HuH-7.5 (cell line): ENCODE results near the gene CYB561A3.
"Not testable (repeated sequence)": the region's sequence is repeated elsewhere in the genome, so short reads cannot be mapped to it uniquely, and the experiment has no call there.

Experiments used
- DNase-seq: peaks from one replicate; pipeline ENCODE4 v3.0.0; 2011; ENCODE audit warnings: low spot score

Gene CYB561A3, protein sequence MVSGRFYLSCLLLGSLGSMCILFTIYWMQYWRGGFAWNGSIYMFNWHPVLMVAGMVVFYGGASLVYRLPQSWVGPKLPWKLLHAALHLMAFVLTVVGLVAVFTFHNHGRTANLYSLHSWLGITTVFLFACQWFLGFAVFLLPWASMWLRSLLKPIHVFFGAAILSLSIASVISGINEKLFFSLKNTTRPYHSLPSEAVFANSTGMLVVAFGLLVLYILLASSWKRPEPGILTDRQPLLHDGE

DNA sequence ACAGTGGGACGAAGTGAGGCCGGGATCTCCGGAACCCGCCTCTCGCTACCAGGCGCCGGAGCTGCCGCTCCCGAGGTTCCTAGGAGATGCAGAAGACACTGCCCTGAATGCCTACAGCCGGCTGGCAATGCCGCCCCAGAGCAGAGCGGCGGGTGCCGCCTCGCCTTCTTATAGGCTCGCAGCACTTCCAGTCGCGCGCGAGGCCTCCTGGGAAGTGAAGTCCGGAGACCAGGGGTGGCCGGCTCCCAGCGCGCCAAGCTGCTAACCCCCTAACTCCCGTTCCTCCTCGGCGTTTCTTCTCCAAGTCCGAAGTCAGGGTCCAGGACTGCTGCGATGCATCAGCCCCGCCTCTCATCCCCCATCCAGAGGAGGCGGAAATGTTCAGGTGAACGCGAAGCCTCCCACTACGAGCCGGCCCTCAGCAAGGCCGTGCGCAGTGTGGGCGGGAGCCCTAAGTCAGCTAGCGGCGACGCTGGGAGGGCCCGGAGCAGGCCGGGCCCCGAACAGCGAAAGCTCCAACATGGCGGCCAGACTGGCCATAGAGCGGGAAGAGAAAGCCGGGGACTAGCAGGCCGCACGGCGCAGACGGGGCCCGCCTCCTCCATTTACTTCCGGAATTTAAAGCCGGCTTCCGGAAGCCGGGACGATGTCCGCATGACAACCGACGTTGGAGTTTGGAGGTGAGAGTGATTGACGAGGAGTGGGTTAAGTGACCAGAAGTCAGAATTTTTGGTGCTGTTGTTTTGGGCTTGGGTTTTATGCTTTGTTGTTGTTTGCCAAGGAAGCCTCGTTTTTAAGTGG, at the start of gene CYB561A3, which contains the start of gene TMEM138:
TSS of gene CYB561A3 (minus strand) at position 142 of the 801 bp plus-strand sequence. CDS start 5,169 bp downstream, outside the sequence.
TSS of gene TMEM138 (plus strand) at position 634 of the 801 bp plus-strand sequence. CDS start 2,017 bp downstream, outside the sequence.
- DNase-seq, result peak; percentile 99

DNA sequence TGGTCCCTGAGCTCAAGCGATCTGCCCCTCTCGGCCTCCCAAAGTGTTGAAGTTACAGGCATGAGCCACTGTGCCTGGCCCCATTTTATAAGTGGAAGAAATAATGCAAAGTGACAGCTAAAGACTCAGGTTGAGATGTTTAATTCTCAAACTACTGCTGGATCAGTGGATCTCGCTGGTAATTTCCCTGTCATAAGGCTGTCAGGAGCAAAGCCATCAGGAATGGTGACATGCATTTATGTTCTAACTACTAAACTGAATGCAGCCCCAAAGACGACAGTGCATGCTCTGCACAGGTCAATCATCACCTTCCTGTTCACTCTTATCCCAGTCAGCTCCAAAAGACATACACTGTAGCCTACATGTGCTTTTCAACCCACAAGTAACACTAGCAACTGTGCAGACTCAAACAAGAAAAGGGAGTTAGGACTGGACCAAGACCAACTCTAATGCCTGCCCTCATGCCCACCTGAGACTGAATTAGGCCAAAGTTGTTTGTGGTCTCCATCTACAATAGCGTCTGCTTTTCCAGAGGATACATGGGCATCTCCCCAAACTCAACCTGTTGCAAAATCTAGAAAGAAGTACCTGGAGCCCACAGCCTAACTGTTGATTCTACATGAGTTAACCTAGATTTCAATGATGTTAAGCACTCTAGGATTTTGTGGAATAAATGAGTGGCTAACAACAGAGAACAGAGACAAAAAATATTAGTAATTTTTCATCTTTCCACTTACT, 45.5 kb upstream of the CYB561A3 start:
- DNase-seq, result no peak

DNA sequence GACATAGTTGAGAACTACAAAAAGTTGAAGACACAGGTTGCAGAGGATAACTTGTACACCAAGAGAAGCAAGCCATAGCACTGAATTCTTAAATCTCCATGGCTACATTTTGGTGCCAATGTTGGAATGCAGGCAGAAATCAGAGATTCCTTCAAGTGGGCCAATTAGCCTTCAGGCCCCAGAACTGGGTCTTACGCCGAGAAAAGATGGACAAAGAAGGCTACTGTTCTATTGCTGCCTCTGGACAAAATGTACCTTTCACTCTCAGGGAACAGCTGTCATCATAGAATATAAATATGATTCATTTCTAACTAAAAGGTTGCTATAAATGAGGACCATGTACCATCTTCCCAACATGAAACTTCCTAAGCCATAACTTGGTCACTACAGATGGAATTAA, 44.4 kb upstream of the CYB561A3 start:
- DNase-seq, result no peak

DNA sequence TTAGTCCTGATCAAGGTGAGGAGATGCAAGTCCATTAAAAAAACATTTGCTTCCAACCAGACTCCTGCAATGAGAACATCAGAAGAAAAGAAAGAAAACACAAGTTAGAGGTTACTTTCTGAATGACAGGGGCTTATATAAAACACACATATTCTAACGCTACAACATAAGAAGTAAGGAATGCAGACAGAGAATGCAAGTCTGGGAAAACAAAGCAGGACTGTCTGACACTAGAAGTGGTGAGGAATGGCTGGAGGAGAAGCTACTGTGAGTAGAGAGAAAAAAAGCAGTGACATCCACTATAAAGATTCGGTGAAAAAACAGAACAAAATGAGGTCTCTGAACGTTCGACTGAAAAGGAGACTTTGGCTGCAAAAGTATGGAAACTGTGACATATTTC, 43.0 kb upstream of the CYB561A3 start:
- no peak for DNase-seq

DNA sequence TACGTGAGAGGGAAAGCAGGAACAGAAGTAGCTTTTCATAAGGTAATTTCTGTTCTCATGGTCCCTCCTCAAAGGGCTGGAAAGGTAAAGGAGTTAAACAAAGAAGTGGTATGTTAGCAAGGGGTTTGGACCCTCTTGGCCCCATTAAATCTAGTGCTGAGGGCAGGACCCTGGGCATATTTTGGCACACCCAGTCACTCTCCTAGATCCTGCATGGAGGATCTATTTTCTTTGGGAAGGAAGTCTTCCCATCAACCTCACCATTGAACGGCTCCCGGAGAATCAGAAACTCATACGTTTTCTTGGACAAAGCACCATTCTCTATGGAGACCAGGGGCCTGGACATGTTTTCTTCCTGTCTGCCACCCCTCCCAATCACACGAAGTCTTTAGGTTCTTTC, 42.4 kb upstream of the CYB561A3 start:
- no peak for DNase-seq

DNA sequence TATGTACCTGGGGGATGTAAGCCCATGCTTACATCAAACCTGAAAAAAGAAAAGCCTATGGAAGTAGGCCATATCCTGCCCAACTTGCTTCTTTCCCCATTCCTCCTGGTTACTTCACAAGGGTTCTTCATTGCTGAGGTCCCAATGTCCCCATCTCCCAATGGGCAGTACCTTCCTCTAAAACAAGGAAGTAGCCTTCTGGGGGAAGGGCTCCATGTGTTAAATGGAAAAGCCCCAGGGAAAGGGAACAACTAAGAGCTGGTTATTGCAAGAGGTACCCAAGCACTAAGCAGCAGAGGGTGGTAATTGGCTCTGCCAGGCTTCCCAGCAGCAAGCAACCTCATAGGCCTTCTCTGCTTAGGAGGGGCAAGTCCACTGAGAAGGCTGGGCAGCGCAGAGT, 42.0 kb upstream of the CYB561A3 start:
- DNase-seq, result no peak

DNA sequence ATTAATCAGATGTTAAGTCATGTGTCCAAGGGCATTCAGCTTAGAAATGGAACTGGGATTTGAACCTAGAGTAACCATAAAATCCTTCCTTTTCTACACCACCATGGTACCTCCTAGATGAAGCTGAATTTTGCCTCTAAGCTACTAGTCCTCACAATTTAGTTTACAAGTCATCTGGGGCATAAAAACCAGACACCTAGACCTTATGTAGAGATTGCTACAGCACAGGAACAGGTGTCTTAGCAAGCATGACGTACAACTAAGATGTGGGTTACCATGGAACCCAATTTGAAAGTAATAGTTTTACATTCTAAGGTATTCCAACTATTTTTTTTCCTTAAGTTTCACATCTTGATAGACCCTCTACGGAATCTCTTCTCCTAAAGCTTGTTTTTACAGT, 39.9 kb upstream of the CYB561A3 start:
- no peak for DNase-seq

DNA sequence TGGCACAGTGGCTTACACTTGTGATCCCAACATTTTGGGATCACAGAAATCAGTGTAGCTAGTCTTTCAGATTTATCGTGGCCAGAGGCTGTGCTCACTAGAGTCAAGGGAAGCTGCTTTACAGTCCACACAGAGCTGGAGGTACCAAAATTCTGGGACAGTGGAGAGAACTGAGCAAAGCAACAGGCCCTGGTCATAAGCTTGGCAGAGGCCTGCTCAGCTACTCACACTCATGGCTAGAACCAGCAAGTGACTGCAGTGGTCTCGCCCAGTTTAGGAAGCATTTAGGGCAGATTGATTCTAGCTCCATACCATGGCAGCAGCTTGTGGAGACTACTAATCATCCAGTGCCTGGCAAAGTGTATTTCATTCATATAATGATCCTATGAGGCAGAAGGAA, 39.5 kb upstream of the CYB561A3 start:
- DNase-seq, result no peak

DNA sequence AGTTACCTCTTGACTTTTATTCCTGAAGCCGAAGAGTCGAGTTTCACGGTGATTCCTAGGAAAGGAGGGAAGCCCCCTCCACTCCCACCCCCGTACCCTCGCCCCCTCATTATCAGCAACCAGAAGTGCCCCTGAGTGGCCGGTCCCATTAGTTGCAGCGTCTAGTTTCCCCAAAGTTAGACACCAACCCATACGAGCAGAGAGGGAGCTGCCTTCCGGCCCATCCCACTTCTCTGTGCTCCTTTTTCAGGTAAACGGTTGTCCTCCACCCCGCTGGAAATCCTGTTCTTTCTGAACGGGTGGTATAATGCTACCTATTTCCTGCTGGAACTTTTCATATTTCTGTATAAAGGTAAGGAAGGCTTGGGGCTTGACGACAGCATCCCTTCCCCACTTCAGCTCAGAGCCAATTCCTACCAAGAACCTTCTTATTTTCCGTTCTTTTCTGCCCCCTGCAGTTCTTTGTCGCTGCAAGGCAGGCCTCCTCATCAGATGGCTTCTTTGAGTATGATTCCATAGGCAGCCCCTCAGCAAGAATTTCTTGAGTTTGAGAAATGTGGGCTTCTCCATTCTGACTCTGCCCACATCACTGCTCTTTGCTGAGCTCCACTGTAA, 31.4 kb upstream of the CYB561A3 start:
- peak; percentile 59 for DNase-seq

DNA sequence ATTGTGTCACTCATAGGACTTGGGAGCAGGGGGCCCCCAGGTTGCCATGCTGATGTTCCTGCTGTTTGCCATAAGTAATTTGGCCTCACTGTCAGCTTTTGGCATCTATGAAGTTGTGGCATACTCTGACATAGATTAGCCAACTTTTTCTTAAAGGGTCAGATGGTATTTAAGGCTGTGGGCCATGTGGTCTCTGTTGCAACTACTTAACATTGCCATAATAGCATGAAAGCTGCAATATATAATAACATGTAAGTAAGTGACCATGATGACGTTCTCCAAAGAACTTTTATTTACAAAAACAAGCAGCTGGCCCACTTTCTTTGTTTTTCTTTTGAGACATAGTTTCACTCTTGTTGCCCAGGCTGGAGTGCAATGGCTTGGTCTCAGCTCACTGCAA, 28.5 kb upstream of the CYB561A3 start:
- no peak for DNase-seq

DNA sequence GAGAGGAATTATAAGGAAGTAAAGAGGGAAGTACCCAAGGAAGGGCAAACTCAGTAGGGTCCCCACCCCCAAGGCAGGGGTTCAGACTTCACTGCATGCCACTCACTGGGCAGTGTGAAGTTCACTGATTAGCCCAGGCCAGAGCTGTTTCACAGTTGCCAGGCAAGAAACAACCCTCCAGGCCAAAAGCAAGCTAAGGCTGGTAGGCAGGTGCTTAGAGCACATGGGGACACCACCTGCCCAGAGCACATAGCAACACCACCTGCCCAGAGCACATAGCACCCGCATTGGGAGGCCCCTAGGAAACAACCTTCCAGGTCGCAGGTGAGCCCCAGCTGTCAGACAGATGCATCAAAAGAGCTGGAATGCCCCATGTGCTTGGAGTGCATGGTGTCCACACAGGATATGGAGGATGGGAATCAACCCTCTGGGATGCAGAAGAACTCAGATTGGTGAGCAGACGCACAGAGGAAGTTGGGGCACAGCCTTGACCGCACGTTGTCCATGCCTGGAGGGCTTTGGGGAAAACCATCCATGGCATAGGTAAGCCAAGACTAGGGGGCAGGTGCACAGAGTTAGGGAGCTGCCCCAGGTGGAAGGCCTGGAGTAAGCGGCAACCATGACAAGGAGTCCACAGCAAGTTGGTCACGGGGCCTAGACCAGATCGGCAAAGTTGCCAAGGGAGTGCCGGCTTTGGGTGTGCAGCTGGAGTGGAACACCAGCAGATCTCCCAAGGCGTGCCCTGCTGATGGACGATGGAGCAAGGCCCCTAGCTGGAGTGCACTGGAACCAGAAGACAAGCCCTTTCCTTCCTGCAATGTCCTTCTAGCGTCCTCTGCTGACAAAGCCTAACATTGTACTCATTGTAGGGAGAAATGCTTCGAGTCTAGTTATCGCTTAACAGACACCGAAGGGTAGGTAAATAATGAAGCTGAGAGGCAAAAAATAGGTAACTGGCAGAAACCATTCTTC, 22.9 kb upstream of the CYB561A3 start:
- DNase-seq, result no peak

DNA sequence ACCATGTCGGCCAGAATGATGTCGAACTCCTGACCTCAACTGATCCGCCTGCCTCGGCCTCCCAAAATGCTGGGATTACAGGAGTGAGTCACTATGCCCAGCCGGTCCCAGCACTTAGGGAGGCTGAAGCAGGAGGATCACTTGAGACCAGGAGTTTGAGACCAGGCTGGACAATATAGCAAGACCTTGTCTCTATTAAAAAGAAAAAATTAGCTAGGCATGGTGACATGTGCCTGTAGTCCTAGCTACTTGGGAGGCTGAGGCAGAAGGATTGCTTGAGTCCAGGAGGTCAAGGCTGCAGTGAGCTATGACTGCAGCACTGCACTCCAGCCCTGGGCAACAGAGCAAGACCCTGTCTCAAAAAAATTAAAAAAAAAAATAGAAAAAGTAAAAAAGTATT, 22.2 kb upstream of the CYB561A3 start:
- not testable (repeated sequence) for DNase-seq

DNA sequence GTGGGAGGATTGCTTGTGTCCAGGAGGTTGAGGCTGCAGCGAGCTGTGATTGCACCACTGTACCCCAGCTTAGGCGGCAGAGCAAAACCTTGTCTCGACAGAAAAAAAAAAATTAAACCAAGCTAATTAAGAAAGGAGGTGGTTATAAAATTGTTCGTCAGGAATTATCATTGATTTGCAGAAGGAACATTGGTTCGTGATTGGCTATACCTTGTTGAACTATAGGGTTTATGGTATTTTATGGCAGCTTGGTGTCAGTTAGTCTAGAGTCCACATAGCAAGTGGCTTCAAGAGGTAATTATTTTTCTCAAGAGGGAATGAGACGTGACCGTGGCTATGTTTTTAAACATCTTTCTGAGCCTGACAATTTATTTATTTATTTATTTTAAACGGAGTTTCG, 19.2 kb upstream of the CYB561A3 start:
- no peak for DNase-seq

DNA sequence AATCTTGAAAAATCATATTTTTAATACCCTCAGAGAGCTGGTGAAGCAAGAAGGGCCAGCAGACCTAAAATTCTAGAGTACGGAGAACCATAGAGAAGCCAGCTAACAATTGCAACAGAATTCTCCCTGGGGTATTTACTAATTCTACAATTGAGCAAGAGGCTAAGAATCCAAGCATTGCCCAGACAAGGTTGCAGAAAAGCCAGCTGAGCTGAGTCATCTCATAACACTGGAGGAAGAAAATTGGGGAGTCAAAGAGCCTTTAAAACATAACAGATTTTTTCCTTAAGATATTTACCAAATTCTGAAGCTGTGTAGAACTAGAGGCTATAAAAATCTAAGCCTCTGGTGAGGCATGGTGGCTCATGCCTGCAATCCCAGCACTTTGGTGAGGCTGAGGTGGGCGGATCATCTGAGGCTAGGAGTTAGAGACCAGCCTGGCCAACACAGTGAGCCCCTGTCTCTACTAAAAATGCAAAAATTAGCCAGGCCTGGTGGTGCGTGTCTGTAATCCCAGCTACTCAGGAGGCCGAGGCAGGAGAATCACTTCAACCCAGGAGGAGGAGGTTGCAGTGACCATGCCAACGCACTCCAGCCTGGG, 17.1 kb upstream of the CYB561A3 start:
- DNase-seq, result no peak

DNA sequence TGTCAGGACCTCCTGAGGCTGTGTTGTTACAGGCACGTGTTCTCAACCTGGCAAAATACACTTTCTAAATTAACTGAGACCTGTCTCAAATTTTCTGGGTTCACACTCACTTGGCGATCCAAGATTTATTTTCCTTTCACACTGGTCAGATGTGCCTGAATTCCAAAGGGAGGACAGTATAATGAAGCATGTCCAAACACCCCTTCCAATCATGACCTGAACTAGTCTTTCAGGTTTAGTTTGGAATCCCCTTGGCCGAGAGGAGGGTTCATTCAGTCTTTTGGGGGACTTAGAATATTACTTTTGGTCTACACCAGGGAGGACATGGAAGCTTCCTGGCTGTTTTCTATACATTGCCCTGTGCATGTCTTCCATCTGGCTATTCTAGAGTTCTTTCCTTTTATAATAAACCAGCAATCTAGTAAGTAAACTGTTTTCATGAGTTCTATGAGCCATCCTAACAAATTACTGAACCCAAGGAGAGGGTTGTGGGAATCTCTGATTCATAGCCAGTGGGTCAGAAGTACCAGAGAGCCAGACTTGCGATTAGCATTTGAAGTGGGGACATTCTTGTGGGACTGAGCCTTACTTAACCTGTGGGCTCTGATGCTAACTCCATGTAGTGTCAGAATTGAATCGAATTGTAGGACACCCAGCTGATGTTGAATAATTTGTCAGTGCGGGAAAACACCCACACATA, 15.9 kb upstream of the CYB561A3 start:
- DNase-seq, result no peak

DNA sequence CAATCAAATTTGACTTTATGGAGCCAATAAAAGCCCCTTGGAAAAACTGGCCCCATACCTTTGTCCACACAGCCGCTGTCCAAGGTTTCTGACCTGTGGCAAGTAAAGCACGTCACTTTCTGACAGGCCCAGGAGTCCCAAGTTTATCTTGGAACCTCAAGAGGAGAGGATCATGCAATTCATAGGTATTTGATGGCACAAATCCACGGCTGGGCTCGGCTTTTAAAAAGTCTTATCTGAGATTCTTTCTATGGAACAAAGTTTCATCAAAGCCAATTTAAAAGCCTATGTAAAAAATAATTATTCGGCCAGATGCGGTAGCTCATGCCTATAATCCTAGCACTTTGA, 14.1 kb upstream of the CYB561A3 start:
- DNase-seq, result no peak

DNA sequence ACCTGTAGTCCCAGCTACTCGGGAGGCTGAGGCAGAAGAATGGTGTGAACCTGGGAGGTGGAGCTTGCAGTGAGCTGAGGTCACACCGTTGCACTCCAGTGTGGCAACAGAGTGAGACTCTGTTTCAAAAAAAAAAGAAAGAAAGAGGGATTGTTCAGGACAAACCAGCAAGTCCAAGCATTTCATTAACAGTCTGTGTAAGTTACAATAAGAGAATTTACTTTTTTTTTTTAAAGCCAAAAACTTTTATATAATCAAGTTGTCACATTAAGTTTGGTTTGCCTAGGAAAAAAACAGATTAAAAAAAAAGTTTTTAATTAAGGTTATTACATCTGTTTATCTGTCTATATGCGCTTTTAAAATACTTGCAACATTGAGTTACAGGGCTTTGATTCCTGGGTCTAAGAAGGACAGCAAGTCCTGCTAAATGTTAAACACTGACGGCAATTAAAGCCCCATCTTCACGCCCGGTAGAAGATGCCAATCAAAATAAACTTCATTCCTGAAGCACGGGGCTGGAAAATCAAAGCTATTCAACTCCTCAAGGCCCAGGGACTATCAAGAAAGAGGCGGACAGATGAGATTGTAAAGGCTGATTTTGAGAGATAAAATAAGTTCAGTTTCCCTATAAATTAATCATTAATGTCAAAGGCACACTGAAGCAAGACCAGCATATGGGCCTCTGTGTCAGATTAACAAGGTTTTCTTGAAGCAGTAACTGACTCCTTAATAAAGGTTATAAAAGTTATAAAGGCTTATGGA, 11.2 kb upstream of the CYB561A3 start:
- DNase-seq, result no peak

DNA sequence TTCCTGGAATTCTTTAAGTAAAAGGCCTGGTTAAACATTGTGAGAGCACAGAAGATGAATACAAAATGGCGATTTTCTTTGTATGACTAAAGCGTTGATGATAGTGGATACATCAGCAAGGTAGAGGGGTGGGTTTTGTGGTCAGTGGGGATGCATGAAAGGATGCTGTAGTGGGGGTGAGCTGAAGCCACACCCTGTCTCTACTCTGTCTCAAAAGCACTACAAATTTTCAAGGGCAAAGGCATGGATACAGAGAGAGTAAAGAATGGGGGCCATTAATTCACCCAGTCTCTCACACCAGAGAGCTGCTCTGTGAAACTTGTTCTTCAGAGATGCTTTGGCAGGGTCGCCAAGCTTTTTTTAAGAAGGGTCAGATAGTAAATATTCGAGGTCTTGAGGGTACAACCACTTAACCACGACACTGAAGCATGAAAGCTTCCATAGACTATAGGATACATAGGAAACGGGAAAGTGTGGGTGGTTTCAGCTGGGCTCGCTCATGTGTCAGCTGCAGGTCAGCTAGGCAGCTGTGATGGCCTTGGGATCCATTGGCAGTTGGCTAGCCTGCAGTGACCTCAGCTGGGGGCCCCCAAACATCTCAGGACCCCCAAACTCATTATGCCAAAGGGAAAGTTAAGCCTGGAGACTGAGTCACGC, 8.8 kb upstream of the CYB561A3 start:
- DNase-seq, result no peak
